Middle frontal gyrus (tissue), 1 donor: Measurements from ENCODE around the gene NUP214.
"Not testable (repeated sequence)": the region's sequence is repeated elsewhere in the genome, so short reads cannot be mapped to it uniquely, and the experiment has no call there.

Source experiments
- DNase-seq: peaks from one replicate; pipeline ENCODE4 v3.0.0-alpha.2; 2015; ENCODE audit warnings: low spot score; ENCODE audit errors: extremely low spot score

The NUP214 gene

DNA sequence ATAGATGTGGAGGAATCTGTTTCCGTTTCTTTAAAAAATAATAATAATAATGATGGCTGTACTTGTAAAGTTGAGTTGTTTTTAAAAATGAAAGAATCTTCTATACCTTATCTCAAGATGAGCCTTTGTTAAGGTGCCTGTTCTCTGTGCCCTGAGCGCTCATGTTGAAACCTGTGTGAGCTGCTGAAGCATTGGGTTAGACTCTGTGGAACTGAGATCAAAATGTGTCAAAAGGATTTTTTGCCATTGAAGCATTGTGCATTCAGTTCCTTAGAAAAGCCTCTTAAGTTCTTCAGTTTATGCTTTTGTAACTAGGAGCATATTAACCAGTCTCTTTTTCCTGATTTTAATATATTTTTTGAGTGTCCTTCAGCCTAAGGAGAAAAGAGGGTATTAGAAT lies 67.7 kb downstream of the NUP214 start:
- no peak for DNase-seq

DNA sequence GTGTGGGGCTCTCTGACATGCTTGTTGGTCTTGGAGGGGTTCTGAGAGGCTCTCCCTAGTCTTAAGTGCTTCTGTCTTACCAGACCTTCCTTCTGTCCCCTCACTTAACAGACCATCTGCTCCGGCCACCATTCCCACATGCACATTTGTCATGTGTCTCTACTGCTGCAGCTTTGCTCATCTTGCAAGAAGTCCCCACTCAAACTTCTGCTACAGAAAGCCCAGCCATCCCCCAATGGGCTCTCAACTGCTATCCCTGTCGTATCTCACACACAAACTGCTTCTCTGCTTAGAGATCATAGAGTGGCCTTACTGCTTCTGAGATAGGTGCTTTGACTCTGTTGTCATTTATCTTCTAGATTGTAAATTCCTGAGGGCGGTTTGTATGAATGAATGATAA lies 69.4 kb downstream of the NUP214 start:
- DNase-seq = no peak

DNA sequence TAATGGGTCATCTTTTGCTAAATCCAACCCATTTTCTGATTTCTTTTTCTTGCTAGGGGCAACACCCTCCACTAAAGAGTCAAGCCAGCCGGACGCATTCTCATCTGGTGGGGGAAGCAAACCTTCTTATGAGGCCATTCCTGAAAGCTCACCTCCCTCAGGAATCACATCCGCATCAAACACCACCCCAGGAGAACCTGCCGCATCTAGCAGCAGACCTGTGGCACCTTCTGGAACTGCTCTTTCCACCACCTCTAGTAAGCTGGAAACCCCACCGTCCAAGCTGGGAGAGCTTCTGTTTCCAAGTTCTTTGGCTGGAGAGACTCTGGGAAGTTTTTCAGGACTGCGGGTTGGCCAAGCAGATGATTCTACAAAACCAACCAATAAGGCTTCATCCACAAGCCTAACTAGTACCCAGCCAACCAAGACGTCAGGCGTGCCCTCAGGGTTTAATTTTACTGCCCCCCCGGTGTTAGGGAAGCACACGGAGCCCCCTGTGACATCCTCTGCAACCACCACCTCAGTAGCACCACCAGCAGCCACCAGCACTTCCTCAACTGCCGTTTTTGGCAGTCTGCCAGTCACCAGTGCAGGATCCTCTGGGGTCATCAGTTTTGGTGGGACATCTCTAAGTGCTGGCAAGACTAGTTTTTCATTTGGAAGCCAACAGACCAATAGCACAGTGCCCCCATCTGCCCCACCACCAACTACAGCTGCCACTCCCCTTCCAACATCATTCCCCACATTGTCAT lies 72.0 kb downstream of the NUP214 start:
- DNase-seq = no peak

DNA sequence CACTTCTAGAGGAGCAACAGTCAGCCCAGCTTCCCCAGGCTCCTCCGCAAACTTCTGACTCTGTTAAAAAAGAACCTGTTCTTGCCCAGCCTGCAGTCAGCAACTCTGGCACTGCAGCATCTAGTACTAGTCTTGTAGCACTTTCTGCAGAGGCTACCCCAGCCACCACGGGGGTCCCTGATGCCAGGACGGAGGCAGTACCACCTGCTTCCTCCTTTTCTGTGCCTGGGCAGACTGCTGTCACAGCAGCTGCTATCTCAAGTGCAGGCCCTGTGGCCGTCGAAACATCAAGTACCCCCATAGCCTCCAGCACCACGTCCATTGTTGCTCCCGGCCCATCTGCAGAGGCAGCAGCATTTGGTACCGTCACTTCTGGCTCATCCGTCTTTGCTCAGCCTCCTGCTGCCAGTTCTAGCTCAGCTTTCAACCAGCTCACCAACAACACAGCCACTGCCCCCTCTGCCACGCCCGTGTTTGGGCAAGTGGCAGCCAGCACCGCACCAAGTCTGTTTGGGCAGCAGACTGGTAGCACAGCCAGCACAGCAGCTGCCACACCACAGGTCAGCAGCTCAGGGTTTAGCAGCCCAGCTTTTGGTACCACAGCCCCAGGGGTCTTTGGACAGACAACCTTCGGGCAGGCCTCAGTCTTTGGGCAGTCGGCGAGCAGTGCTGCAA lies 72.8 kb downstream of the NUP214 start:
- no peak for DNase-seq

DNA sequence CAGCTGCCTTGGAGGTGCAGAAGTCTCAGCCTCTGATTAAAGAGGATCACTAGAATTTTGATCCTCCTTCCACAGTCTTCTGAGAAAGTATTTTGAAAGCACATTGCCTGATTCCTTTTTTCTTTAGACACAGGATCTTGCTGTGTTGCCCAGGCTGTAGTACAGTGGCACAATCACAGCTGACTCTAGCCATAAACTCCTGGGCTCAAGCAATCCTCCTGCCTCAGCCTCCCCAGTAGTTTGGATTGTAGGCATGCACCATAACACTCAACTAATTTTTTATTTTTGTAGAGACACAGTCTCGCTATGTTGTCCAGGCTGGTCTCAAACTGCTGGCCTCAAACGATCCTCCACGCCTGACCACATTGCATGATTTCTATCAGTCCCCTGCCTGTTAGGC lies 76.5 kb downstream of the NUP214 start:
- DNase-seq = no peak

DNA sequence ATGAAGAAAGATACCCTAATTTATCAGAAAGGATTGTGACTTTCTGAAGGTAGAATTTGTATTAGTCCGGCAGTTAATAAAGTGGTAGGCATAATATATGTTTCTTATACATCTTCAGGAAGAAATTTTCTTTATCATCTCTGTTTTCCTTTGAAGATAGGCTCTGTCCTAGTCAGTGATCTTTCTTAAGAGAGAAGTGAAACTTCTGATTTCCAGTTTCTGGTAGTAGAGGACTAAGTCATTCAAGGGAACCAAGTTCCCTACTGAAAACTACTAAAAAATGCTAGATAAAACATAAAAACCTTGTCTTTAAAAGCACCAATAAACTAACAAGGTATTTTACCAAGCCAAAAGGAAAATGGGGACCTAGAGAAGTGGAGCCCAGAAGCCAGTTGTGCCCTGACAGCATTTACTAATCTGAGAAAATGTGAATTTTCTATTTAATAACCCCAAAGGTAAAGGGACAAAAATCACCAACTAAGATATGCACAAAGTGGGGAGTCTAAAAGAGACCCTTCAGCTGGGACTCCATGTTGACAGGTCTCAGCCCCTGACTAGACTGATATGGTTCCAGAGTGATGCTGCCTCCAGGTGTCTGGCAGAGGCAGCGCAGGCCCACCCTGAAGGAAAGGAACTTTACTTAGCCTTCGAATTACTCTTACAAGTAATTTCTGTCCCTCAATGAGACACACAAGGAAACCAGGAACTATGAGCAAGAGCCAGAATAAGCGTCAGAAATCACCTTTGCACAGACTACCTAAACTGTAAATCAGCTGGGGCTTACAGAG lies 78.2 kb downstream of the NUP214 start:
- DNase-seq = no peak

DNA sequence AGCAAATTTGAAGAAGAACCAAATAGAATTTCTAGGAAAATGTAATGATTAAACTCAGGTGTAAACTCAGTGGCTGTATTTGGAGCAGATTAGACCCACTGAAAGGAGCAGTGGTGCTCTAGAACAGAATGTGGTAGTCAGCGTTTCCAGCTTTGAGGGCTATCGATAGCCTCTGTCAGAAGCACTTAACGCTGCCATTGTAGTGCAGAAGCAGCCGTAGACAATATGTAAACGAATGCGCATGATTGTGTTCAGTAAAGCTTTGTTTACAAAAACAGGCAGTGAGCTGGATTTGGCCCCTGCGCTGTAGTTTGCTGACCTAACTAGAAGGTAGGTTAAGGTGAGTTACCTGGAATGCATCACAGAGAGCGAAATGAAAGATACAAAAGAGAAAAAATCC lies 78.9 kb downstream of the NUP214 start:
- DNase-seq = no peak

DNA sequence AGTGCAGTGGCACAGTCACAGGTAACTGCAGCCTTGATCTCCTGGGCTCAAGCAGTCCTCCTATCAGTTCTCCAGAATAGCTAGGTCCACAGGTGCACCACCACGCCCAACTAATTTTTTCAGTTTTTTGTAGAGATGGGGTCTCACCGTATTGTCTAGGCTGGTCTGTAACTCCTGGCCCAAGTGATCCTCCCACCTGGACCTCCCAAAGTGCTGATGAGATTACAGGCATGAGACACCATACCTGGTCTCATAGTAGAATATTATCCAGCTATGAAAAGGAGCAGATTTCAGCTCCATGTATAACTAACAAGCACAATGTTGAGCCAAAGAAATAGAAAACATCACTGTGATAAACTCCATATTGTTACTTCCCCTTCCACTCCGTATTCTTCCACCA lies 81.1 kb downstream of the NUP214 start:
- no peak for DNase-seq

DNA sequence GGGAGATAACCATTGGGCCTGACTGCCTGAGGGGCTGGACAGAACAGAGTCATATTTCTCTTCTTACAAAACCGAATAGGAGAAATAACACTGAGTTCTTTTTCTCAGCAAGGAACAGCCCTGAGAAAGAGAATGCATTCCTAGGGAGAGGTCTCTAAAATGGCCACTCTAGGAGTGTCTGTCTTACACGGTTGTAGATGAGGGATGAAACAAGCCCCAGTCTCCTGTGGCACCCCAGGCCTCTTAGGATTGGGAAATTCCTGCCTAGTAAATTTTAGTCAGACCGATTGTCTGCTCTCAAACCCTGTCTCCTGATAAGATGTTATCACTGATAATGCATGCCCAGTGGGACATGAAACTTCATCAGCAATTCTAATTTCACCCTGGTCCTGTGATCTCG lies 86.5 kb downstream of the NUP214 start:
- DNase-seq = not testable (repeated sequence)

DNA sequence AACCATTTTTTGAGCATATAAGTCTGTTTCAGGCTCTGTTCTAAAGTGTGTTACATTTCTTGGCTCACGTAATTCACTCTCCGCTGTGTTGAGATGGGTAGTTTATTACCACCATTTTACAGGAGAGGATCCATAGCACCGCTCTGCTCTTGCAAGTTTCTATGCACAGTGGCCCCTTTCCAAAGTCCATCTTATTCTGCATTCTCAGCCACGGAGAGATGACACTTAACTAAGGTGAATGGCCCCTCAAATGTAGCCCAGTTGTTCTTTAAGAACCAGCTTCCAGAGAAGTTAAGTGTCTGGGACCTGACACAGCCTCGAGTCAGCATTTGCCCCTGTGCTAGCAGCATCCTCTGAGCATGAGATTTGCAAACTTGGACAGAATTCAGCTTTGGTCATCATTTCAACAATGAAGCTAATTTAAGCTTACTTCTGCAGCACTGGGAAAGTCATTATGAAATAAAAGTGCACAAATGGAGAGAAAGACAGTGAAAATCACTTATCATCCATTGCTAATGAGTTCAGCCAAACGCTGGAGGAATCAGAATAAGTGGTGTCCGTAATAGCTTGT lies 89.0 kb downstream of the NUP214 start:
- no peak for DNase-seq

DNA sequence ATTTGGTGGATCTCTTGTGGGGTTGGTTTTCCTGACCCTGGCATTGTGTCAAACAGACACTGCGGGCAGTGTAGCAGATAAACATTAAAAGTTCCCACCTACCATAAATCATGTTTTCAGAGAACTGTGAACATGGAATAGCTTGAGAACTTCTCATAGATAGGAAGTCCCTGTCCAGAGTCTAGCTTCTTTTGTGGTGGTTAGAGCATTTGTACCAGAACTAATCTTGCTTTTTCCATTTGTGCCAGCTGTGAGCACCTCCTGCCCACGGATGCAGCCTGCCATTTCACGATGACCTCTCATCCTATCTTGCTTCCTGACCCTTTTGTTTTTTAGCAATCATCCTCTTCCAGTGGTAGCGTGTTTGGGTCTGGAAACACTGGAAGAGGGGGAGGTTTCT lies 89.5 kb downstream of the NUP214 start:
- no peak for DNase-seq

DNA sequence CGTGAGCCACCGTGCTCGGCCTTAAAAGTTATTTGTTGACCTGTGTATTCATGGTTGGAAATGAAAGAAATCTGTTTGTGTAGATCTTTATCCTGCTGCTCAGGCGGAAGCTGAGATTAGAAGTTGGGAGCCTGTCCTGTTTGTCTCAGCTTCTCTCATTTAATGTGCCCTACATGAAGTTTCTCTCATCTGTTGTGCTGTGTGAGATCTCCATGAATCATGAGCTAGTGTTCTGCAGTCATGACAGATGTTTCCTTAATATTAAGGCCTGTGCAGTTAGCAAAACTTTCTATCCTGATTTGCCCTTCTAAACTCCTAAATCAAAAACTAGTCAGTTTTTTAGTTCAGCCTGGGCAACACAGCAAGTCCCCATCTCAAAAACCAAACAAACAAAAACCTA lies 91.4 kb downstream of the NUP214 start:
- no peak for DNase-seq

DNA sequence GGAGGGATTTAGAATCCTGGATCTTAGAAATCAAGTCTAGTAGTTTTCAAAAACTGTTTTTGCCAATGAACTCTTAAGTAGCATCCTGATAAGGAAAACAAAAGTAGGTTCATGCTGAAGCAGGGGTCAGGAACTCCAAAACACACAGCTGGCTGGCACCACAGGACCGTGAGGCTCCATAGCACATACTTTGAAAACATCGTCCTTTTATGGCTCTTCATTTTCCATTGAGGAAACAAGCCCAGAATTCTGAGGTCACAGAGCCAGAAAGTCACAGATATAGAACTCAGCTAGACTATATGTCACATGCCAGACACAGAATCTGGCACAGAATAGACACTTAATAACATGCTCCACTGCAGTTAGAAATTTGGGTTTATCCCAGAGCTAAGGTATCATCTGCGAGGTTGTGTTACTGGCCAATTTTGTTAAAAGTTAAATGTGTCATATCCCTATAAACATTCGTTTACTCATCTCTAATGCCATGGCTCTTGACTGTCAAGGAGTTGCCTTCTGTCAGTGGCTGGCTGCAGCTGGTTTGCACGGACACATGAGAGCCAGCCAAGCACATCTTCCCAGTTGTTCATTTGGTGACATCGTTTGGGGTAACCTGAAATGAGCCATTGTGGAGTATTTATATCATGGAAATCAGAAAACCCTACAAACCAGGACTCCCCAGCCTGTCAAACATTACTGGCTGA lies 92.1 kb downstream of the NUP214 start:
- DNase-seq = no peak

DNA sequence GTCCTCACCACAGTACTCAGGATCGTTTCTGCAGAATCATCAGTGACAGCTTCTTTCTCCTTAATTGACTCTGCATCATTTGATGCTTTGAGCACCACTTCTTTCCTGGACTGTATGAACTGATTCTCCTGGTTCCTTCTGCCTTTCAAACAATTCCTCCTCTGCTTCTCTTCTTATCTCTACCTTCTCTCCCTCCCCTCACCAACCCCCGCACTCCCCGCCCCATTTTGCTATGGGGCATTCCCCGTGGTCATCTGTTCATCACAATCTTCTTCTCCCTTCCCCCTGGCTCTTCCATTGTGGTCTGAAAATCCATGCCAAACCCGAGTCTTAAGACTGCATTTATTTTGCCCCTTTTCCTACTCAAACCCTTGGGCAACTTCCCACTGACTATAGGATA lies 93.0 kb downstream of the NUP214 start:
- no peak for DNase-seq

DNA sequence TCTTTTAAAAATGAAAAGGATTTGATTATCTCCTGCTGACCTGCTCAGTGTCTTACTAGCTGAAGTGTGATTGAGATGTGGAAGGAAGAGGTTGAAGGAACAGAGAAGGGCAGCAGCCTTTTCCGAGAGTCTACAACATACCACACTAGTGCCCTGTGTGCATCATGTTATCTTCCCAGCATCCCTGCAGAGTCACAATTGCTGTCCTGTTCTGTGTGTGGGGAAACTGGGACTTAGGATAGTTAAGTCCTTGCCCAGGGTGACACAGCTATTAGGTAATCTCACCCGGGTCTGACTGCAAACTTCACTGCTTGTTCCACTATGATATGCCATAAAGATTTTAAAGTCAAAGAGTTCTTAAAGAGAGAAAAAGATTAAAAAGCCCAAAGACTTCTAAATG lies 95.1 kb downstream of the NUP214 start:
- no peak for DNase-seq

DNA sequence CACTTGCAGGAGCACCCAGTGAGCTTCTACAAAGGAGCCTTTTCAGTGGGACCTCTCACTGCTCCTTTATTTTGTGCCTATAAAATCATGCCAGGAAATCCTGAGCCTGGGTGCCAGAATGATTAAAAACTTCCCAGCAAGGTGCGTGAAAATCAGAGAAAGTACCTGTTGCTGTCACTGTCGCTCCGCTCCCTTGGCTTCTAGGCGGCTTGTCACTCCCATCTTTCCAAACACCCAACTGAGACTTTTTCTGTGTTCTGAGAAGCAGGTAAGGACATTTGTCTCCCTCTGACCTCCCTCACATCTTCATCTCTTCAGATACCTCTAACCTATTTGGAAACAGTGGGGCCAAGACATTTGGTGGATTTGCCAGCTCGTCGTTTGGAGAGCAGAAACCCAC lies 97.1 kb downstream of the NUP214 start:
- no peak for DNase-seq

DNA sequence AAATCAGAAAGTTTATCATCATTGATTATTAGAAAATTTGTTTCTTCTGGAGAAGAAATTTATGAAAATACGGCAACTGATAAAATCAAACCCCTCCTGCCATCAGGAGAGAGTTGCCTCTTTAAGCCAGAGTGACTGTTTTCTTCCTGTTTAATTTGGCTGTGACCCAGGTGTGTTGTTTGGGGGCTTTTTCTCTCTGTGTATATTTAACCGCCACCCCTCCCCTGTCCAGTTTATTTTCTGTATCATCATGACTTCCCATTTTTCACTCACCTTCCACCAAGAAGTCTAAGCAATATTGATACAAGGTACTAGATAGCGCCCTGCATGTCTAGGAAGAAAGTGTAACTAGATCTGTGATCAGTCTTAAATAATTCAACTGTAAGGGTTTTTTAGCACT lies 100.8 kb downstream of the NUP214 start:
- DNase-seq = no peak

DNA sequence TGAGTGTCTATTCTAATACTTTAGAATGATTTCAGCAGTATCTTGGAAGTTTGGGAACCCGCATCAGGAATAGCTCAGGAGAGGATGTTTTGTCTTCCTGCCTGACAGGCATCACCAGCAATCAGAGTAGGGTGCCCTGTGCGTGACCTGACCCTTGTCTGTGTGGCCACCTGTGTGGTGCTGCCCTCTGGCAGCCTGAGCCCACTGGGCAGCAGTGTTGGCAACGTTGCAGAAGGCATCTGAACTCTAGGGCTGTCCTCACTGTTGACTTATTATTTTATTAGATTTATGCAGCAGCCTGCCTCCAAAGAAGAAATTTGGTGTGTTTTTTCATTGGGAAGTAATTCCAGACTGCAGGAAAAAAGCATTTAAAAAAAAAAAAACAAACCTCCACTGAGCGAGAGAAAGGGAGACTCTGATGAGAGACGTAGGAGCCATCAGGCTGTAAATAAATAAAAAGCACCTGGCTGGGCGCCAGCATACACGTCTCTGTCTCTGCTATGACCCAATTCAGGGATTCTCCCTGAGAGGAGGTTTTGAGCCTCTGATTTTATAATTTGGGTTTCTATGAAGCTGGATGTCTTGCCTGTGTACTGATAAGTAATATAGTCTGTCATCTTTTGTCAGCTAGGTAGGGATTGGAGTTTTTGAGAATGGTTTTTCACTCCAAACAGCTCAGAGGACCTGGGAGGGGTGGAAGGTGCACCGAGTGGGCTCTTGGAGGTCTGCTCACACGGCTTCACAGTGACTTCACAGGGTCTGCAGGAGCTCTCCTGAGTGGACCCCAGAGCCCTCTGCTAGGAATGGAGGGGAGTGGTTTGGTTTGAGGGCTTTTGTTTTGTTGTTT lies 101.9 kb downstream of the NUP214 start:
- no peak for DNase-seq

DNA sequence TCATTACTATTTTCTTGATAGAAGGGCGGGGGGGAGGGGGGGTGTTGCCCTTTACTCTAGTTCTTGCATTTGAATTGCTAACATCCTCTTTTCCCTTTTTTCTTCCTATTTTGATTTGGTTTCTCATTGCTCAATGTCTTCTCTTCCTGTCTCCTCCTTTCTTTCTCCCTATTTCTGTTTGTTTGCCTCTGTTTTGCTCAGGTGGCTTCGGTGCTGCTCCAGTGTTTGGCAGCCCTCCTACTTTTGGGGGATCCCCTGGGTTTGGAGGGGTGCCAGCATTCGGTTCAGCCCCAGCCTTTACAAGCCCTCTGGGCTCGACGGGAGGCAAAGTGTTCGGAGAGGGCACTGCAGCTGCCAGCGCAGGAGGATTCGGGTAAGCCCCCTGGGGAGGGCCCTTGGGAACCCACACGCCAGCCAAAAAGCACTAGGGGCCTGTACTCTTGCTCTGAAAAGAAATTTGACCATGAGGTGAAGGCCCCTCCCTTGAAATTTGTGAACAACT lies 102.6 kb downstream of the NUP214 start:
- DNase-seq = no peak

DNA sequence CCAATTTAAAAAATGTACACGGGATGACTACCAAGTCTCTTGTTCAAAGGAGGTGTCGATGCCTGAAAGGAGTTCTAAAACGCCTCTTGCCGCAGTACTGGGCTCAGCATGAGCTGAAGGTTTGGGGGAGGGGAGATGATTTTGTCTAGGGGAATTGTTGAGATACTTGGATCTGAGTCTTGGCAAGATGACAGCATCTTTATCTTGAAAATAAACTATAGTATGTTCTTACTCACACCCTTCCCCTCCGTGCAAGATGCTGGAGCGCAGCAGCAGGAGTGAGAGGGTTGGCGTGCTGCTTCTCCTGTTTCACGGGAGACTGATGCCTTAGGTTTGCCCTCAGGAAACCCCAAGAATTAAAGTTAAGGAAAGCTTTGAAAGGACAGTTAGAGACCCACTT lies 103.6 kb downstream of the NUP214 start:
- no peak for DNase-seq
